Activated CD4-positive, CD25-positive, alpha-beta regulatory T cell treated with anti-CD3 and anti-CD28 coated beads, Interleukin-2, amount 50 U/mL, for 16 hours (primary cell): Measurements from ENCODE around the gene DMAC2.
"Not testable (repeated sequence)": the region's sequence is repeated elsewhere in the genome, so short reads cannot be mapped to it uniquely, and the experiment has no call there.

Source experiments
- DNase-seq: peaks from one replicate; pipeline ENCODE4 v3.0.0-alpha.2; 2020; ENCODE audit warnings: low read depth, low spot score

DMAC2 gene

GRCh38 chr19:41399091-41399490 is 40.6 kb downstream of the DMAC2 start:
- DNase-seq, result no peak

GRCh38 chr19:41398598-41398997 is 41.1 kb downstream of the DMAC2 start:
- DNase-seq, result no peak

GRCh38 chr19:41398050-41398418 is 41.7 kb downstream of the DMAC2 start:
- DNase-seq, result no peak

GRCh38 chr19:41397086-41398049 is 42.3 kb downstream of the DMAC2 start, which contains the start of the genes BCKDHA and EXOSC5:
TSS of gene BCKDHA (plus strand) at chr19:41397818. CDS start at chr19:41397828, 10 bp downstream.
TSS of gene EXOSC5 (minus strand) at chr19:41397359. CDS start at chr19:41397328, 31 bp downstream.
- DNase-seq, result peak; percentile 99

GRCh38 chr19:41395355-41395754 is 44.4 kb downstream of the DMAC2 start:
- no peak for DNase-seq

- no peak for DNase-seq
These were observed 46.9 kb downstream of the DMAC2 start for GRCh38 chr19:41392775-41393174.

GRCh38 chr19:41391618-41392017 is 48.1 kb downstream of the DMAC2 start:
- no peak for DNase-seq

- no peak for DNase-seq
These were observed 53.3 kb downstream of the DMAC2 start for GRCh38 chr19:41386442-41386841.

- DNase-seq, result no peak
These were observed 55.4 kb downstream of the DMAC2 start for GRCh38 chr19:41384351-41384750.

GRCh38 chr19:41381536-41381935 is 58.2 kb downstream of the DMAC2 start:
- not testable (repeated sequence) for DNase-seq
